ENCODE results near the gene SLC25A26. TPM values are rescaled to one million over a fixed set of nuclear protein-coding genes. Genes with fewer than 3 reads are reported as not detected.

Gene SLC25A26
- total RNA-seq, 1 experiment from 2014 or later: 23.8 TPM

DNA sequence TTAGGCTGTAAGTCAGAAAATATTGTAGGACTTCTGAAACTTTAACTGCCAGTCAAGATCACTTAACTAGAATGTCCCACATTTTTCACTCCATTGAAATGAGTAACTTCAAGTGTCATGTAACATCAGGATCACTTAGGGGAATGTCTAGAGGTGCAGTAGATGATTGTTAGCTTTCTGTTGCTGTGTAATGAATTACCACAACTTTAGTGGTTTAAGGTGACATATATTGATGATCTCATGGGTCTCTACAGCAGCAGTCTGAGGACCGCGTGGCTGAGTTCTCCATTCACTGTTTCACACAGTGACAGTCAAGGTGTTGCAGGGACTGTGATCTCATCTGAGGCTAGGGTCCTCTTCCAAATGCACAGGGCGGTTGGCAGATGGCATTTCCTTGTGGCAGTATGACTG lies 82.7 kb downstream of the SLC25A26 start (continued):
- TF ChIP-seq, protein P1, sequence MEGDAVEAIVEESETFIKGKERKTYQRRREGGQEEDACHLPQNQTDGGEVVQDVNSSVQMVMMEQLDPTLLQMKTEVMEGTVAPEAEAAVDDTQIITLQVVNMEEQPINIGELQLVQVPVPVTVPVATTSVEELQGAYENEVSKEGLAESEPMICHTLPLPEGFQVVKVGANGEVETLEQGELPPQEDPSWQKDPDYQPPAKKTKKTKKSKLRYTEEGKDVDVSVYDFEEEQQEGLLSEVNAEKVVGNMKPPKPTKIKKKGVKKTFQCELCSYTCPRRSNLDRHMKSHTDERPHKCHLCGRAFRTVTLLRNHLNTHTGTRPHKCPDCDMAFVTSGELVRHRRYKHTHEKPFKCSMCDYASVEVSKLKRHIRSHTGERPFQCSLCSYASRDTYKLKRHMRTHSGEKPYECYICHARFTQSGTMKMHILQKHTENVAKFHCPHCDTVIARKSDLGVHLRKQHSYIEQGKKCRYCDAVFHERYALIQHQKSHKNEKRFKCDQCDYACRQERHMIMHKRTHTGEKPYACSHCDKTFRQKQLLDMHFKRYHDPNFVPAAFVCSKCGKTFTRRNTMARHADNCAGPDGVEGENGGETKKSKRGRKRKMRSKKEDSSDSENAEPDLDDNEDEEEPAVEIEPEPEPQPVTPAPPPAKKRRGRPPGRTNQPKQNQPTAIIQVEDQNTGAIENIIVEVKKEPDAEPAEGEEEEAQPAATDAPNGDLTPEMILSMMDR (IDR thresholded peaks at IDR 0.05 in 2 of 3, conservative IDR thresholded peaks at IDR 0.05 in 1 of 3; ENCODE audit: borderline replicate concordance in 1 of 3, insufficient read depth in 1 of 3, low read depth in 2 of 3, low read length in 2 of 3): no peak
- TF ChIP-seq RAD21 (IDR thresholded peaks at IDR 0.05; ENCODE audit: low read depth) (no peak), ZFX (IDR thresholded peaks at IDR 0.05) (no peak), JUND (IDR thresholded peaks at IDR 0.05) (no peak), POLR2A (IDR thresholded peaks at IDR 0.05; ENCODE audit: borderline replicate concordance, extremely low read depth, insufficient read depth, insufficient read length) (no peak), SRF (IDR thresholded peaks at IDR 0.05; ENCODE audit: low read depth) (no peak), SIN3A (IDR thresholded peaks at IDR 0.05; ENCODE audit: low read depth) (no peak), ZNF274 (IDR thresholded peaks at IDR 0.05; ENCODE audit: low read depth, low read length) (no peak), POLR2AphosphoS5 (IDR thresholded peaks at IDR 0.05; ENCODE audit: low read depth, low read length) (no peak), EGR1 (IDR thresholded peaks at IDR 0.05; ENCODE audit: low read depth) (no peak), EZH2 (IDR thresholded peaks at IDR 0.05) (no peak), YY1 (IDR thresholded peaks at IDR 0.05; ENCODE audit: extremely low read depth, insufficient replicate concordance, low read depth, low read length) (no peak)
- TF ChIP-seq, protein P2, sequence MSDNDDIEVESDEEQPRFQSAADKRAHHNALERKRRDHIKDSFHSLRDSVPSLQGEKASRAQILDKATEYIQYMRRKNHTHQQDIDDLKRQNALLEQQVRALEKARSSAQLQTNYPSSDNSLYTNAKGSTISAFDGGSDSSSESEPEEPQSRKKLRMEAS (IDR thresholded peaks at IDR 0.05): no peak

DNA sequence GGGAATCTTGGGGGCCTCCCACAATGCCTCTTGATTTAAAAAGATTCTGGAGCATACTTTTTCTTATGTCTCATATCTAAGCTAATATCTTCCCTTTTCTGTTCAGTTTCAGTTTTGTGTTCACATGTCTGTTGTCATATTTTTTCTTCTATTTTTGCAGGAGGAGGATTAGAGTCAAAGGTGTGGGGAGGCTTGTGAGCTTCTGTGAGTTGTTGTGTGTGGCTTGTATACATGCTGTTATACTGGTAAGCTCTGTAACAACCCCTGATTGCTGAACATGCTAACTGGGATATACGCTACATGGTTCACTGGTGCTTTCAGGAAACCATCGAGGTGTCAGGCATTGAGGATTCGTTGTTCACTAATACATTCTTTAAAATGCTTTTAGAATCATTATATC lies 83.5 kb downstream of the SLC25A26 start:
- no TSS peak for BruUV-seq (replicated peaks)
- CTCF ChIA-PET: no interaction called here

More for the DNA sequence above, 83.5 kb downstream of the SLC25A26 start:
- ATAC-seq: no peak
- no peaks in the 10 kb centered on the region for H3K9me2 ChIP-seq (ENCODE audit: insufficient read depth)
- RAD21 ChIA-PET (ENCODE audit: low non-redundant PET in 1 of 2, low total read pairs in 2 of 2, uncharacterized antibody in 2 of 2, unreplicated experiment in 2 of 2): no interaction called here
- no peaks in the 10 kb centered on the region for H3K4me1 ChIP-seq (ENCODE audit: control insufficient read depth in 1 of 2, insufficient read depth in 2 of 2, low read length in 2 of 2)
- no peaks in the 10 kb centered on the region for H3K9me3 ChIP-seq (ENCODE audit: control insufficient read depth in 1 of 2, insufficient read depth in 1 of 2, low read depth in 1 of 2, low read length in 2 of 2)
- no peaks in the 10 kb centered on the region for H3K36me3 ChIP-seq (ENCODE audit: control insufficient read depth in 1 of 2, insufficient read depth in 2 of 2, low read length in 2 of 2)
- no peak overlapping the region for H2AFZ ChIP-seq (ENCODE audit: low read depth, low read length, poor library complexity, severe bottlenecking)
- H3K27me3 ChIP-seq (ENCODE audit: insufficient read depth, low read length): no peaks in the 10 kb centered on the region
- DNase-seq (ENCODE audit: low read depth, low spot score): no peak
- TF ChIP-seq, protein P3, sequence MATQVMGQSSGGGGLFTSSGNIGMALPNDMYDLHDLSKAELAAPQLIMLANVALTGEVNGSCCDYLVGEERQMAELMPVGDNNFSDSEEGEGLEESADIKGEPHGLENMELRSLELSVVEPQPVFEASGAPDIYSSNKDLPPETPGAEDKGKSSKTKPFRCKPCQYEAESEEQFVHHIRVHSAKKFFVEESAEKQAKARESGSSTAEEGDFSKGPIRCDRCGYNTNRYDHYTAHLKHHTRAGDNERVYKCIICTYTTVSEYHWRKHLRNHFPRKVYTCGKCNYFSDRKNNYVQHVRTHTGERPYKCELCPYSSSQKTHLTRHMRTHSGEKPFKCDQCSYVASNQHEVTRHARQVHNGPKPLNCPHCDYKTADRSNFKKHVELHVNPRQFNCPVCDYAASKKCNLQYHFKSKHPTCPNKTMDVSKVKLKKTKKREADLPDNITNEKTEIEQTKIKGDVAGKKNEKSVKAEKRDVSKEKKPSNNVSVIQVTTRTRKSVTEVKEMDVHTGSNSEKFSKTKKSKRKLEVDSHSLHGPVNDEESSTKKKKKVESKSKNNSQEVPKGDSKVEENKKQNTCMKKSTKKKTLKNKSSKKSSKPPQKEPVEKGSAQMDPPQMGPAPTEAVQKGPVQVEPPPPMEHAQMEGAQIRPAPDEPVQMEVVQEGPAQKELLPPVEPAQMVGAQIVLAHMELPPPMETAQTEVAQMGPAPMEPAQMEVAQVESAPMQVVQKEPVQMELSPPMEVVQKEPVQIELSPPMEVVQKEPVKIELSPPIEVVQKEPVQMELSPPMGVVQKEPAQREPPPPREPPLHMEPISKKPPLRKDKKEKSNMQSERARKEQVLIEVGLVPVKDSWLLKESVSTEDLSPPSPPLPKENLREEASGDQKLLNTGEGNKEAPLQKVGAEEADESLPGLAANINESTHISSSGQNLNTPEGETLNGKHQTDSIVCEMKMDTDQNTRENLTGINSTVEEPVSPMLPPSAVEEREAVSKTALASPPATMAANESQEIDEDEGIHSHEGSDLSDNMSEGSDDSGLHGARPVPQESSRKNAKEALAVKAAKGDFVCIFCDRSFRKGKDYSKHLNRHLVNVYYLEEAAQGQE (IDR thresholded peaks at IDR 0.05; ENCODE audit: low read depth): no peak
- TF ChIP-seq SP1 (IDR thresholded peaks at IDR 0.05; ENCODE audit: low read depth): no peak
- no peak for TF ChIP-seq POLR2AphosphoS5 (IDR thresholded peaks at IDR 0.05; ENCODE audit: low read depth, low read length)
- TF ChIP-seq TCF7L2 (IDR thresholded peaks at IDR 0.05; ENCODE audit: borderline replicate concordance, extremely low read depth, insufficient read depth, insufficient read length): no peak
- no peak for TF ChIP-seq ZFX (IDR thresholded peaks at IDR 0.05)
- TF ChIP-seq EGR1 (IDR thresholded peaks at IDR 0.05; ENCODE audit: low read depth): no peak
- TF ChIP-seq, protein P2 (IDR thresholded peaks at IDR 0.05): no peak
- no peak for TF ChIP-seq RAD21 (IDR thresholded peaks at IDR 0.05; ENCODE audit: low read depth)
- TF ChIP-seq EZH2 (IDR thresholded peaks at IDR 0.05): no peak
- no peak for TF ChIP-seq POLR2A (IDR thresholded peaks at IDR 0.05; ENCODE audit: borderline replicate concordance, extremely low read depth, insufficient read depth, insufficient read length)
- TF ChIP-seq CEBPB (IDR thresholded peaks at IDR 0.05; ENCODE audit: low read depth): no peak
- TF ChIP-seq, protein P1 (IDR thresholded peaks at IDR 0.05 in 2 of 3, conservative IDR thresholded peaks at IDR 0.05 in 1 of 3; ENCODE audit: borderline replicate concordance in 1 of 3, insufficient read depth in 1 of 3, low read depth in 2 of 3, low read length in 2 of 3): no peak
- no peak overlapping the region for H3K27ac ChIP-seq (ENCODE audit: low read depth, low read length)
- H3K79me2 ChIP-seq (ENCODE audit: insufficient read depth, low read length): peaks cover 3% of the 10 kb centered on the region; the same call in 1 of the 2 replicates
- H3K9ac ChIP-seq (ENCODE audit: low read length): no peak overlapping the region
- no peak overlapping the region for H3K4me2 ChIP-seq (ENCODE audit: low read length)
- H3K4me3 ChIP-seq (replicated peaks in 1 of 2; ENCODE audit: low read depth in 1 of 2, low read length in 2 of 2): no peak overlapping the region
- POLR2A ChIA-PET: no interaction called here
- intact Hi-C loops (cut with micrococcal nuclease): no loop called here
- H4K20me1 ChIP-seq (ENCODE audit: insufficient read depth): no peaks in the 10 kb centered on the region

All from HCT116 (cell line).